Measurements from ENCODE around the gene SELENOM. TPM values are rescaled to one million over a fixed set of nuclear protein-coding genes. Genes with fewer than 3 reads are reported as not detected.

Gene SELENOM
- polyA plus RNA-seq, 1 experiment = 292 TPM

- ChIA-PET POLR2A (no interaction called here), CTCF (interaction anchor here (1.3 to 2.2 kb wide), 3 partner anchors 11 to 24 kb away, joined by 3 to 10 read pairs (median 5); partner anchors contain the start of gene SELENOM)
- Histone ChIP-seq H3K4me3 (ENCODE audit: low read depth, low read length) (no peak overlapping the region), H3K27me3 (ENCODE audit: control insufficient read depth, insufficient read depth, low read length) (no peaks in the 10 kb centered on the region; the same call in 1 of the 2 replicates), H3K36me3 (ENCODE audit: control insufficient read depth, insufficient read depth, low read length) (no peaks in the 10 kb centered on the region)
- no peak for TF ChIP-seq CTCF (IDR thresholded peaks at IDR 0.05; ENCODE audit: insufficient read depth, low read depth, low read length)
- no peak for DNase-seq (ENCODE audit: low read depth)
Measured at GRCh38 chr22:31125521-31126117, 18.3 kb upstream of the SELENOM start.

GRCh38 chr22:31124811-31125465 lies 17.6 kb upstream of the SELENOM start:
- no peaks in the 10 kb centered on the region for H3K36me3 ChIP-seq (ENCODE audit: control insufficient read depth, insufficient read depth, low read length)
- H3K27me3 ChIP-seq (ENCODE audit: control insufficient read depth, insufficient read depth, low read length) = no peaks in the 10 kb centered on the region; the same call in 1 of the 2 replicates
- POLR2A ChIA-PET = interaction anchor here (0.6 kb wide), 1 partner anchor 105 kb away, joined by 9 read pairs; no protein-coding TSS in a partner anchor
- no peak for TF ChIP-seq CTCF (IDR thresholded peaks at IDR 0.05; ENCODE audit: insufficient read depth, low read depth, low read length)
- CTCF ChIA-PET = interaction anchor here (1.0 to 2.2 kb wide), 6 partner anchors 12 to 36 kb away, joined by 3 to 10 read pairs (median 3); partner anchors contain the start of genes PLA2G3 and SELENOM
- no peak overlapping the region for H3K4me3 ChIP-seq (ENCODE audit: low read depth, low read length)
- DNase-seq (ENCODE audit: low read depth) = no peak

GRCh38 chr22:31124290-31124689 lies 16.9 kb upstream of the SELENOM start:
- no peak for DNase-seq (ENCODE audit: low read depth)
- H3K4me3 ChIP-seq (ENCODE audit: low read depth, low read length) = no peak overlapping the region
- H3K27me3 ChIP-seq (ENCODE audit: control insufficient read depth, insufficient read depth, low read length) = no peaks in the 10 kb centered on the region; the same call in 1 of the 2 replicates
- no peak for TF ChIP-seq CTCF (IDR thresholded peaks at IDR 0.05; ENCODE audit: insufficient read depth, low read depth, low read length)
- POLR2A ChIA-PET = interaction anchor here (0.6 kb wide), 1 partner anchor 105 kb away, joined by 9 read pairs; no protein-coding TSS in a partner anchor
- CTCF ChIA-PET = interaction anchor here (1.0 to 2.2 kb wide), 6 partner anchors 12 to 35 kb away, joined by 3 to 10 read pairs (median 3); partner anchors contain the start of genes PLA2G3 and SELENOM
- no peaks in the 10 kb centered on the region for H3K36me3 ChIP-seq (ENCODE audit: control insufficient read depth, insufficient read depth, low read length)

- CTCF ChIA-PET = no interaction called here
- no peaks in the 10 kb centered on the region for H3K36me3 ChIP-seq (ENCODE audit: control insufficient read depth, insufficient read depth, low read length)
- peak overlapping the region; percentile 52 for H3K4me3 ChIP-seq (ENCODE audit: low read depth, low read length)
- H3K27me3 ChIP-seq (ENCODE audit: control insufficient read depth, insufficient read depth, low read length) = no peaks in the 10 kb centered on the region; the same call in 1 of the 2 replicates
- TF ChIP-seq CTCF (IDR thresholded peaks at IDR 0.05; ENCODE audit: insufficient read depth, low read depth, low read length) = no peak
- DNase-seq (ENCODE audit: low read depth) = no peak
- POLR2A ChIA-PET = no interaction called here
Measured at GRCh38 chr22:31123292-31123602, 15.9 kb upstream of the SELENOM start.

- no peaks in the 10 kb centered on the region for H3K36me3 ChIP-seq (ENCODE audit: control insufficient read depth, insufficient read depth, low read length)
- H3K4me3 ChIP-seq (ENCODE audit: low read depth, low read length) = peak within 1 kb of the TSS; percentile 52
- ChIA-PET POLR2A (no interaction called here), CTCF (interaction anchor here (1.0 to 1.4 kb wide), 2 partner anchors 14 to 33 kb away, joined by 3 to 5 read pairs; no protein-coding TSS in a partner anchor)
- H3K27me3 ChIP-seq (ENCODE audit: control insufficient read depth, insufficient read depth, low read length) = no peaks in the 10 kb centered on the region; the same call in 1 of the 2 replicates
- no peak for TF ChIP-seq CTCF (IDR thresholded peaks at IDR 0.05; ENCODE audit: insufficient read depth, low read depth, low read length)
- DNase-seq (ENCODE audit: low read depth) = no peak
Measured at GRCh38 chr22:31122532-31123291, 15.3 kb upstream of the SELENOM start, which contains the start of gene INPP5J. INPP5J (plus strand) TSS chr22:31122966; CDS start chr22:31123015, 49 bp downstream.

Measured in BJ (cell line).